HTR-8/SVneo (cell line): ENCODE measurements around the gene FXR2.
A peak's percentile ranks its signal among the peaks of the same experiment; 100 is the strongest.

Source experiments
- DNase-seq: peaks from one replicate; pipeline ENCODE4 v3.0.0; 2011; ENCODE audit warnings: low spot score, mixed read lengths; ENCODE audit not compliant: insufficient read length
- FAIRE-seq: peaks from 2 replicates; lab custom pipeline; 2011; peaks lifted over from hg19 to GRCh38; lab: Jason Lieb, UNC

The FXR2 gene

DNA sequence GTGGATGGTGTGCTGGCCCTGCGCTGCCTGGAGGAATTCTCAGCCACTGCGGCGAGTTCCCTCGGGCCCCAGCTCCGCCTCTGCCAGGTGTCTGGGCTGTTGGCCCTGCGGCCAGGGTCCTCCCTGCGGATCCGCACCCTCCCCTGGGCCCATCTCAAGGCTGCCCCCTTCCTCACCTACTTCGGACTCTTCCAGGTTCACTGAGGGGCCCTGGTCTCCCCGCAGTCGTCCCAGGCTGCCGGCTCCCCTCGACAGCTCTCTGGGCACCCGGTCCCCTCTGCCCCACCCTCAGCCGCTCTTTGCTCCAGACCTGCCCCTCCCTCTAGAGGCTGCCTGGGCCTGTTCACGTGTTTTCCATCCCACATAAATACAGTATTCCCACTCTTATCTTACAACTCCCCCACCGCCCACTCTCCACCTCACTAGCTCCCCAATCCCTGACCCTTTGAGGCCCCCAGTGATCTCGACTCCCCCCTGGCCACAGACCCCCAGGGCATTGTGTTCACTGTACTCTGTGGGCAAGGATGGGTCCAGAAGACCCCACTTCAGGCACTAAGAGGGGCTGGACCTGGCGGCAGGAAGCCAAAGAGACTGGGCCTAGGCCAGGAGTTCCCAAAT is 57.4 kb downstream of the FXR2 start:
- no peak for FAIRE-seq
- DNase-seq: no peak

DNA sequence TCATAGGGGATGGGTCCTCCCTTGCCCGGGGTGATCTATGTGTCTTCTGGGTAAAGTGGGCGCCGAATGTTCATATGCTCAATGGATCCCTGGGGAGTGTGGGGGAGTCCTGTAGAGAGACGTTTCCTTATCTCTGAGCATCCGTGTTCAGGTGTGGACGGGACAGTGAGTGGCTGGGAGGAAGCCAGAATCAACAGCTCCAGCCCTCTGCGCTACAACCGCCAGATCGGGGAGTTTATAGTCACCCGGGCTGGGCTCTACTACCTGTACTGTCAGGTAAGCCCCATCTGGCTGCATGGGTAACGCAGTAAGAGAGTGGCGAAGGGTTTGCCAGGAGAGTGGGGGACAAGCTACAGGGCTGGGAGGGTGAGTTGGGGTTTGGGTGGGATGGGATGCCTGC is 58.1 kb downstream of the FXR2 start:
- FAIRE-seq: no peak
- DNase-seq: no peak

DNA sequence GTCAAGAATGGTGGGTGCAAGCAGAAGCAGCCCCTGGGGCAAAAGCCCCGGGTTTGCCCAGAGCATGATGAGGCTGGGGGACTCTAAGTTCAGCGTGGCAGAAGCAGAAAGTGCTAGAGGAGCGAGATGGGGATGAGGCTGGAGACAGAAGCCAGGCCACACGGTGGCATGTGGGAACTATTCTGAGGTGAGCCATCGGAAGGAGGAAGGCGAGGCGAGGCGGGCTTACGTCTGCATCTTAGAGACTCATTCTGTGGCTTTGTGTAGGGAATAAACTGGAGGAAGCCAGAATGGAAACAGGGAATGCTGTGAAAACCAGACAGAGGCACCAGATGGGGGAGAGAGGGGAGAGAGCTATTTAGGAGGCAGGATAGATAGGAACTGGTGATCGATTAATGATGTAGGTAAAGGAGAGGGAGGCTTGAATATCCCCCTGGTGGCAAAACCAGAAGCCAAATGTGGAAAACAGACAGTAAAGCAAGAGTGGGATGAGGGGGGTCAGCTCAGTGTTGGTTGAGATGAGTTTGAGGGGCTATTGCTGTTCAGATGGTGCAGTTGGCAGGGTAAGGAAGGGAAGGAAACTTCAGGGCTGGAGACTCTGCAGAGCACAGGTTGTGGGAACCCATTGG is 59.3 kb downstream of the FXR2 start:
- no peak for DNase-seq
- FAIRE-seq: no peak

DNA sequence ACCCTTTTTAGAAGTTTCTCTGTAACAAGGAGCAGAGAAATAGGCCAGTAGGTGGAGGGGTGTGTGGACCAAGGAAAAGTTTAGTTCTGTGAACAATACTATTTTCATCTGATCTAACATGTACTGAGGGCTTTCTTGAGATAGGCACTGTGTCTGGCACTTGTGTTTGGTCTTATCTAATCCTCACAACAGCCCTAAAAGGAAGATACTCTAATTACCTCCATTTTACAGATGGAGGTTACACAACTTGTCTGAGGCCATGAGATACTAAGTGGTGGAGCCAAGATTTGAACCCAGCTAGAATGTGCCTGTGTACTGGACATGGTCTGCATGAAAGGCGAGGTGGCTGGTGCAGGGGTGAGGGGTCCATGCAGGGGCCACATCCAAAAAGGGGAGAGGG is 61.3 kb downstream of the FXR2 start:
- no peak for DNase-seq
- no peak for FAIRE-seq

DNA sequence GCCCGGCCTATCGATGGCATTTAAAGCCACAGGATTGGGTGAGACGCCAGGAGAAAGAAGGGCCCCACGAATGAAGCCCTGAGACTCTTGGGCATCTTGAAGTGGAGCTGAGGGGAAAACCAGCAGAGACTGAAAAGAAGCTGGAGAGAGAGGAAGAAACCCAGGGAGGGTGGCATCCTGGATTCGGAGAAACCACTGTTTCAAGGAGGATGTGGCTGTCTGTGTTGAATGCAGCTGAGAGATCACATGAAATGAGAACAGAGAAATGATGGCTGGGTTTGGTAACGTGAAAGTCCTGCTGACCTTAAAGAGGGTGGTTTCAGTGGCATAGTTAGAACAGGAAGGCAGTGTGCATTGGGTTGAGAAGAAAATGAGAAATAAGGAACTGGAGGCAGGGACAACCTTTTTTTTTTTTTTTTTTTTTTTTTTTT is 62.1 kb downstream of the FXR2 start:
- FAIRE-seq (no peak), DNase-seq (no peak)

DNA sequence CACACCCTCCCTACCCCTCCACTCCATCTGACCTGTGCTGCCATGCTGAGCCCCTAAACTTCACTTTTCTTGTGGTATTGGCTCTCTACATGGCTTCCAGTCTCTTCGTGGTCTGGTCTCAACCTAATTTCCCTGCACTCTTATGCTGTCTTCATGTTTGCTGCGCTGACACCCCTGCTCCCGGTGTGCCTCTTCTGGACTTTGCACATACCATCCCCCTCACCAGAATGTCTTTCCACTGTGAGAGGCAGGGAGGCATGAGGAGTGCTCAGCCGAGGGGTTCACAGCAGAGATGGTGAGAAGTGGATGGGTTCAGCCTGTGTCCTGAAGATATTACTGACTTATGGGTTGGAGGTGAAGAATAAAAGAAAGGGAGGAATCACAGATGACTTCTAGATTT is 63.3 kb downstream of the FXR2 start:
- DNase-seq (no peak), FAIRE-seq (no peak)

DNA sequence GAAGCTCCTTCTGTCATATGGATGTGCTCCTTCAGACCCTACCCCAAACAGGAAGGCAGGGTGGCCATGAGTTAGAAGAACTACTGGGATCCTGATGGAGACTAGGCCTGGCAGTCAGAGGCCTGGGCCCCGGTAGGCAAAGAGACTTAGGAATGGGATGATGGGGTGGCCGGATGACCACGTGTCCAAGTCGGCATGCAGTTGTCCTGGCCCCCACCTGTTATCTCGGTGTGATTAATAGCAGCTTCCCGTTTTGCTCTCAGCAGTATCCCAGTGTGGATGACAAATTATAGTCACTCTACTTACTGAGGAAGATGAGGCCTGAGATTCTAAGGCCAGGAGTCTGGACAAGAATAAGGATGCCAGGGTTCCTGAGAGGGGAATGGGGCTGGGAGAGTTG is 64.4 kb downstream of the FXR2 start:
- DNase-seq: no peak
- no peak for FAIRE-seq

DNA sequence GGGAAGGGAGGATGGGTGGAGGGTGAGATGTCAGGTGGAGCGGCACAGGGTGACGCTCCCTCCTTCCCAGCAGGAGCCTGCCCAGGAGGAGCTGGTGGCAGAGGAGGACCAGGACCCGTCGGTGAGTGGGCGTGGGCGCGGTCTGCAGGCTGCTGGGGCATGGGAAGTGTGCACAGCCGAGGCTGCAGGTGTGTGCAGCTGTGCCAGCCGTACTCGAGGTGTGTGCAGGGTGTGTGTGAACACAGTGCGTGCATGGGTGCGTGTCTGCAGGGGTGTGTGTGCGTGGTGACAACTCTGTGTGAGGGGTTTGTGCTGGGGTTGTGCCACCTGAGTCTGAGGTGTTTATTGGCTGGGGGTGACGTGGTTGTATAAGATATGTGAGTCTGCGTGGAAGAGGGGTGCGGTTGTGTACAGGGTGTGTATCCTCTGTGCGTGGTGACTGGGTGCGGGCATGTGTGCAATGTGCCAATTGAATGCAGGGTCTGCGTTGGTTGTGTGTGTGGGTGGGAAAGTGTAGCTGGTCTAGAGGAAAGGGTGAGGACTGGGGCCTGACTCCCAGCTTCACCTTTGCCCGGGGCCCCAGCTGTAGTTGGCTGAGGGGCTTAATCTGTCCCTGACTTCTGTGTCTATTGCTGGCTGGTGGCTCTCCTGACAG is 65.2 kb downstream of the FXR2 start:
- DNase-seq (no peak), FAIRE-seq (peak; percentile 79)

DNA sequence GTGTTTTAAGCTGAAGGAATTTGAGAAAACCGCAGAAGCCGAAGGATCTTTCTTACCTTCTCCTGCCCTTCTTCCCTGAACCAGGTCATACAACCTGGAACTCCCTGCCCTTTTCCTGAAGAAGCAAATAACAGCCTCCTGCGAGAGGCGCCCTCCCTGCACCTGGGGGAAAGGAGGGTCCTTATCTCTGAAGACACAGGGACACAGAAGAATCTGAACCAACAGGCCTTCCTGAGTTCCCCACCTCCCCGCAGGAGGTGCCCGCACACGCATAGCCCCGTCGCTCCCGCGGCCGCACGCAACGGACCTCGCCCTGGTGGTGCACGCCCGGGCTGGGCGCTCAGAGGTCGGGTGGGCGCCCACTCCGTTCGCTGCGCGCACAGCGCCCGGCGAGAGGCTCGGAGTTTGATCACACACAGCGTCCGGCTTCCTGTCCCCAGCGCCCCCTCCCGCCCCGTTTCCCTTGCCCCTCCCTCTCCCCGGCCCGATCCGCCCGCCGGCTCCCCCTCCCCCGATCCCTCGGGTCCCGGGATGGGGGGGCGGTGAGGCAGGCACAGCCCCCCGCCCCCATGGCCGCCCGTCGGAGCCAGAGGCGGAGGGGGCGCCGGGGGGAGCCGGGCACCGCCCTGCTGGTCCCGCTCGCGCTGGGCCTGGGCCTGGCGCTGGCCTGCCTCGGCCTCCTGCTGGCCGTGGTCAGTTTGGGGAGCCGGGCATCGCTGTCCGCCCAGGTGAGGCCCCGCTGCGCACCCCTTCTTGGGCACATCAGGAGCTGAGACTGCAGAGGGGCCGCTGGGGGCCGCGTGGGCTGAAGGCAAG is 65.9 kb downstream of the FXR2 start, which contains the start of gene TNFSF12:
TSS of gene TNFSF12 (plus strand) at position 474 of the 816 bp plus-strand sequence. CDS start at position 570, 96 bp downstream.
- no peak for FAIRE-seq
- DNase-seq: no peak

DNA sequence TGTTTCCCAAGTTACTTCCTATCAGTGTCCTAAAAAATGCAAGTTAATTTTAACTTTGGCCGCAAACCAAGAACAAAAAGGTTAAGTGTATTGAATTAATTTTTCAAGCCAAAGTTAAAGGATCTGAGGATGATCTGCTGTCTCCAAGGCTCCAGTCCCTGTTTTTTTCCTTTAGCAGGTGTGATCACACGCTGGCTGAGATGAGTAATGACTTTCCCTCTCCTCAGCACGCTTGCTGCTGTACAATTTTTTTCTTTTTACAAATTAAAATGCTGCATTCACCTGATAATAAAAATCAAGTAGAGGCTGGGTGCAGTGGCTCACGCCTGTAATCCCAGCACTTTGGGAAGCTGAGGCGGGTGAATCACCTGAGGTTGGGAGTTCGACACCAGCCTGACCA is 69.8 kb downstream of the FXR2 start:
- FAIRE-seq: no peak
- DNase-seq: no peak
